ENCODE data around the gene NRCAM. TPM values are rescaled to one million over a fixed set of nuclear protein-coding genes. Genes with fewer than 3 reads are reported as not detected.

NRCAM gene
- total RNA-seq, 1 donor from 2014 or later = 33.2 TPM

GRCh38 chr7:108290459-108291151 is 165.6 kb downstream of the NRCAM start:
- Mint-ChIP-seq H3K36me3 (ENCODE audit: low read depth) (no peaks in the 10 kb centered on the region), H3K27ac (ENCODE audit: unreplicated experiment) (no peak overlapping the region), H3K4me3 (no peak overlapping the region), H3K9me3 (no peaks in the 10 kb centered on the region), H3K27me3 (ENCODE audit: low read depth) (no peaks in the 10 kb centered on the region), H3K4me1 (peaks cover 55% of the 10 kb centered on the region)
- TF ChIP-seq CTCF (conservative IDR thresholded peaks at IDR 0.05) = no peak
- DNase-seq (ENCODE audit: low read depth, low spot score) = no peak

- no peak overlapping the region for H3K27ac Mint-ChIP-seq (ENCODE audit: unreplicated experiment)
- no peak overlapping the region for H3K4me3 Mint-ChIP-seq
- no peaks in the 10 kb centered on the region for H3K9me3 Mint-ChIP-seq
- no peaks in the 10 kb centered on the region for H3K36me3 Mint-ChIP-seq (ENCODE audit: low read depth)
- no peak for DNase-seq (ENCODE audit: low read depth, low spot score)
- TF ChIP-seq CTCF (conservative IDR thresholded peaks at IDR 0.05) = no peak
- no peaks in the 10 kb centered on the region for H3K27me3 Mint-ChIP-seq (ENCODE audit: low read depth)
- peaks cover 55% of the 10 kb centered on the region for H3K4me1 Mint-ChIP-seq
Measured at GRCh38 chr7:108289852-108290251, 166.4 kb downstream of the NRCAM start.

- DNase-seq (ENCODE audit: low read depth, low spot score) = no peak
- no peaks in the 10 kb centered on the region for H3K36me3 Mint-ChIP-seq (ENCODE audit: low read depth)
- no peak overlapping the region for H3K4me3 Mint-ChIP-seq
- peaks cover 50% of the 10 kb centered on the region for H3K4me1 Mint-ChIP-seq
- no peaks in the 10 kb centered on the region for H3K27me3 Mint-ChIP-seq (ENCODE audit: low read depth)
- H3K27ac Mint-ChIP-seq (ENCODE audit: unreplicated experiment) = no peak overlapping the region
- TF ChIP-seq CTCF (conservative IDR thresholded peaks at IDR 0.05) = no peak
- H3K9me3 Mint-ChIP-seq = no peaks in the 10 kb centered on the region
Measured at GRCh38 chr7:108287857-108288256, 168.4 kb downstream of the NRCAM start.

- no peaks in the 10 kb centered on the region for H3K27me3 Mint-ChIP-seq (ENCODE audit: low read depth)
- no peak for DNase-seq (ENCODE audit: low read depth, low spot score)
- no peak for TF ChIP-seq CTCF (conservative IDR thresholded peaks at IDR 0.05)
- H3K27ac Mint-ChIP-seq (ENCODE audit: unreplicated experiment) = no peak overlapping the region
- no peaks in the 10 kb centered on the region for H3K36me3 Mint-ChIP-seq (ENCODE audit: low read depth)
- H3K4me3 Mint-ChIP-seq = no peak overlapping the region
- H3K9me3 Mint-ChIP-seq = no peaks in the 10 kb centered on the region
- H3K4me1 Mint-ChIP-seq = peaks cover 39% of the 10 kb centered on the region
Measured at GRCh38 chr7:108286290-108286904, 169.8 kb downstream of the NRCAM start.

GRCh38 chr7:108285778-108286177 is 170.5 kb downstream of the NRCAM start:
- Mint-ChIP-seq H3K4me1 (peaks cover 33% of the 10 kb centered on the region), H3K27me3 (ENCODE audit: low read depth) (no peaks in the 10 kb centered on the region), H3K36me3 (ENCODE audit: low read depth) (no peaks in the 10 kb centered on the region), H3K9me3 (no peaks in the 10 kb centered on the region), H3K4me3 (no peak overlapping the region), H3K27ac (ENCODE audit: unreplicated experiment) (no peak overlapping the region)
- no peak for DNase-seq (ENCODE audit: low read depth, low spot score)
- TF ChIP-seq CTCF (conservative IDR thresholded peaks at IDR 0.05) = no peak
